ENCODE results near the gene C2orf49.
"Not testable (repeated sequence)": the region's sequence is repeated elsewhere in the genome, so short reads cannot be mapped to it uniquely, and the experiment has no call there.

Gene C2orf49

GRCh38 chr2:105321875-105322646, 15.3 kb upstream of the C2orf49 start:
- DNase-seq: no peak

DNA sequence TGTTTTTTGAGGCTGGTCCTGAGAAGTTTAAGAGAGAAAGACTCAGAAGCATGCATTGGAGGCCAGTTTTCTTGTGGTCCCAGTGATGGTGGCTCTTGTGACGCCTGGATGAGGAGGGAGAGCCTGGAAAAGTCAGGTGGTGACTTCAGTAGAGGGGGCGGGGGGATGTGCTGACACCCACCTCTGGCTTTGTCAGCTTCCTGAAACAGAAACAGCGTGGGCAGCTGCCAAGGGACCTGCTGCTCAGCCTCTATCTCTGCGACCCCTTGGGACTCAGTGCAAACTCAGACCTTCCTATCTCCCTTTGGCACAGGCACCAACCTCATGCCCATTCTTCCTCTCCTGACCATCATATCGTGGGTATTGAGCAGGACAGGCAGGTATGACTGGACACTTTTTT, 14.2 kb upstream of the C2orf49 start:
- no peak for DNase-seq

DNA sequence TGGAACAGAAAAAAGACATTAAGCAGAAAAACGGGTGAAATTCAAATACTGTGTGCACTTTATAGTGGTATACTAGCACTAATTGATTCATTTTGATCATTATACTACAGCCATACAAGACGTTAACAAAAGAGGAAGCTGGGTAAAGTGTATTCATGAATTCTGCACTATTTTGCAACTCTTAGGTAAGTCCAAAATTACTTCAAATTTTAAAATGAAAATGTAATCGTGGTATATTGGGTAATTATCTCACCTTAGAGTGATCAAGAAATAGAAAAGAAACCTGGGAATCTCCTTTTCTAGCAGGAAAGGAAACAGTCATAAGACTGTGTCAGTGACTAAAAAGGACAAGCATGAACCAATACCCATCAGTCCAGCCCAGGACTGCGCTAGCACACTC, 13.2 kb upstream of the C2orf49 start:
- DNase-seq: no peak

GRCh38 chr2:105324732-105325131, 12.6 kb upstream of the C2orf49 start:
- DNase-seq: no peak

DNA sequence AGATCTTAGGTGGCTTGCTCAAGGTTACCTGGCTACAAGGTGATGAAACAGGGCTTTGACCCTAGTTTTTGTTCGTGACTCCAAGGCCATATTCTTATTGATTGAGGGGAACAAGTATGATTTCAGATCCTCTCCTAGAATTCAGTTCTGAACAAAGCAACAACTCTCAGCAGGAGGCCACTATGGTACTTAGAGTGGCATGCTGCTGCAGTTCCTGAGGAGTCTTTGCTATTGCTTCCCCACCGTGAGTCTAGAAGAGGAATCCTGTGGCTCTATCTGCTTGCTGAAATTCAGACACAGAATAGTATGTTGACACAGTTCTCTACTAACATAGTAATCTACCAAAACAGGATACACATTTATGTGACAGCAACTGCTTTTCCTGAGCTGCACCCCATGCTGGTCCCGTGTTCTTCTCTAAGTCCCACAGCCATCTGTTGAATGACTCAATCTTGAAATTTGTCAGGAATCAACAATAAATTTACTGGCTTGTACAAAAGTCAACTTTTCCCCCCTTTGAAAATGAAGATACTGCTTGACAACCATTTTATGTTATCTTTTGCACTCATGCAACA, 11.9 kb upstream of the C2orf49 start:
- DNase-seq: no peak

DNA sequence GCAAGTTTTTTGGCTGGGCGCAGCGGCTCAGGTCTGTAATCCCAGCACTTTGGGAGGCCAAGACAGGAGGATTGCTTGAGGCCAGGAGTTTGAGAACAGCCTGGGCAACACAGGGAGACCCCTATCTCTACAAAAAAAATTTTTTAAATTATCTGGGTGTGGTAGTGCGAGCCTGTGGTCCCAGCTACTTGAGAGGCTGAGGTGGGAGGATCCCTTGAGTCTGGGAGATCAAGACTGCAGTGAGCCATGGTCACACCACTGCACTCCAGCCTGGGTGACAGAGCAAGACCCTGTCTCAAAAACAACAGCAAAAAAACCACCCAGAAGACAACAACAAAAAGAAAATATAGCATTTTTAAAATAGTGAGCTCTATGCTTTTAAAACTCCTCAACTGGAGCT, 10.1 kb upstream of the C2orf49 start:
- not testable (repeated sequence) for DNase-seq

DNA sequence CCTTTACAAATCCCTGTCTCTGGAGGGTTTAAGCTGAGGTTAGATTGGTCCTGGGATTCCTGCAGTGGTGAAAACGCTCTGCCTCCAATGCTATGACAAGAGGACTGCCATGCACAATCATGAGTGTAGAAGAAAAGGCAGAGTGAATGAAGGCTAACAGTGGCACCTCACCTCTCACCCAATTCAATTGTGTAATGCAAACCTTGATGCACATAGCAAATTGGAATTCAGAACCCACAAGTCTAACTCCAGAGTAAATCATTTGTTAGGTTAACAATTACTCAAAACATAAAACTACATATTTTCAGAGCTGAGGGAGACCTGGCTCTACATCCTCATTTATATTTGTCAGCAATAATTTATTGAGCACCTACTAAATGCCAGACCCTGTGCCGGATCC, 9.7 kb upstream of the C2orf49 start:
- DNase-seq: no peak

DNA sequence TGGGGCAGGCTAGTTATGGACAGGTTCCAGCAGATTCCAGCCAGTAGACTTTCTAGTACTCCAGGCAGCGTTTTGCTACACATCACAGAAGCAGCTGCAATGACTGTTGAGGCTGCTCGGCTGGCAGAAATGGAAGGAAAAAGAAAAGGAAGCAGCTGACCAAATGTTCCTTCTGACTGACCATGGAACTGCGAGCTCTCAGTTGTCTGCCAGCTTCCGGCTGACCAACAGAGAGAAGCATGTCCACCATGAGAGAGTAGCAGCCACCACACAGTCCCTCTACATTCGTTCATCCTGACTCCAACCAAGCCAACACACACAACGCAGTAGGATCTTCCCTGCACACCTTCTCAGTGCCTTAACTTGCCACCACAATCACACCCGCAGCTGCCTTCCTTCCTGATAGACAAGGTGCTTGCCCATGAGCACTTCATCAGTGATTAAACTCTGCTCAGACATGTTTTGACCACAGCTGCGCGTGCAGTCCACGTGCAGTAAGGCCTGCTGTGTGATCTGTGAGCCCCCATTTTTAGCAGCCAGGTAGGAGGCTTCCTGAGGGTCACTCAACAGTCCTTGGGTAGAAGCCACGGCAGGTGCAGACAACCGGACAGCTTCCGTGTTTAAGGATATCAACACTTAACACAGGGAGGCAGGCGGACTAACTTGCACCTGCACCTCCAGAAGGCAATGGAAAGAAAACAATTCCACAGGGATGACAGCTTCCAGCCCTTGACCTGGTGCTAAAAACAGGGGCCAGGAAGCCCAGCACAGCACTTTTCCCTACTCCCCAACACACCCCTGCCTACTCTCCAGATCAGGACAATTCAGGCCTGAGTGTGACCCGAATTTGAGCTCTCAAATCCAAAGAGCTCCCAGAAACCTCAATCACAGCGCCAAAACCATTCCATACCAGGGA, 8.8 kb upstream of the C2orf49 start:
- no peak for DNase-seq

DNA sequence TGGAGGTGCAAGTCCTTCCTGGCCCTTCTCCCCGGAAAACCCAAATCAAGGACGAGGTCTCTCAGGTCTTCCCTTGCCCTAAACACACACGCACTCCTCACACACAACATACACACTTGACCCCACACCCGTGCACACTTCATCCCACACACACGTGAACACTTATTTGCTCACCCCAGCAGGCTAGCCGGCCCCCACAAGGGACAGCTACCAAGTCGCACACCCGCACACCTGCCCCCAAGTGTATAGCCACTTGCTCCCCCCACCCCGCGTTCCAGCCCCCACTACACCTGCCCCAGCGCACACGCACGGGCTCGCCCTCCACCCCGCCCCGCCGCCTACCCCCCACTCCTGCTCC, 8.2 kb upstream of the C2orf49 start:
- no peak for DNase-seq

GRCh38 chr2:105329561-105330495, 7.5 kb upstream of the C2orf49 start, which contains the start of gene TGFBRAP1:
Gene TGFBRAP1 (minus strand): TSS chr2:105329735. CDS start chr2:105308301, 21,434 bp downstream.
- DNase-seq: peak; percentile 51

GRCh38 chr2:105330681-105331375, 6.5 kb upstream of the C2orf49 start:
- no peak for DNase-seq

DNA sequence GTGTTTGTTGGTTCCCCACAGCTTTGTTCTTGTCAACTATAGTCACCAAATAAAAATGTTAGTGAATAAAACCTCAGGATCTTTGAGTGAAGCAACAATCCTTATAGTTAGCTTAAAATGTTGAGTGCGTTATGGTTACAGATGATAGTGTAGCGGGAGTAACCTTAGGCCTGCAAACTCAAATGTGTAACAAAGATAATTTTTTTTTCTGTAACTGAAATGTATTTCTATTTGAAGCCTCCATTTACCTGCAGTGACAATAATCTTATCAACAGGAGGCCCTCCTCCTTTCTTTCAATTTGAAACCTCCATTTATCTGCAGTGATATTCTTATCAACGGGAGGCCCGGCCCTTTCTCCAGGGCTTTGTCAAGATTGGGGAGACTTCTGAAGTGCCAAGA, 3.1 kb upstream of the C2orf49 start:
- no peak for DNase-seq

GRCh38 chr2:105335469-105335868, 1.9 kb upstream of the C2orf49 start:
- no peak for DNase-seq

GRCh38 chr2:105336786-105337121, 586 bp upstream of the C2orf49 start:
- DNase-seq: no peak

DNA sequence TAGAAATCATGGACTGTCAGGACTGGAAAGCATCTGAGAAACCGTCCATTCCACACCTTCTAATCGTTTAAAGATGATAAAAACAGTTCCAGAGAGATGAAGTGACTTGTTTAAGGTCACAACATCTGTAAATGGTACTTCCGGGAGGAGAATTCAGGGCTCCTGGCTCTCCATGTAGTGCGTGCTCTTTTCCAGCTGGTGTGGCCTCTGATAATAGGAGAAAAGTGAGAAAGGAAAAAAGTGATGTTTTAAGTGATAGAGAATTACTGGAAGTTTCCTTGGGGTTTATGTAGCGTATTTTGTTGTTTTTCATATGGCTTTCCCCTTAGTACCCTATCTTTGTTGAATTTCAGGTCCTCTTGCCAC, 663 bp downstream of the C2orf49 start:
- no peak for DNase-seq

GRCh38 chr2:105339414-105339813, 2.1 kb downstream of the C2orf49 start:
- DNase-seq: no peak

- DNase-seq: peak; percentile 26
These were observed 7.5 kb downstream of the C2orf49 start for GRCh38 chr2:105344704-105345345.

DNA sequence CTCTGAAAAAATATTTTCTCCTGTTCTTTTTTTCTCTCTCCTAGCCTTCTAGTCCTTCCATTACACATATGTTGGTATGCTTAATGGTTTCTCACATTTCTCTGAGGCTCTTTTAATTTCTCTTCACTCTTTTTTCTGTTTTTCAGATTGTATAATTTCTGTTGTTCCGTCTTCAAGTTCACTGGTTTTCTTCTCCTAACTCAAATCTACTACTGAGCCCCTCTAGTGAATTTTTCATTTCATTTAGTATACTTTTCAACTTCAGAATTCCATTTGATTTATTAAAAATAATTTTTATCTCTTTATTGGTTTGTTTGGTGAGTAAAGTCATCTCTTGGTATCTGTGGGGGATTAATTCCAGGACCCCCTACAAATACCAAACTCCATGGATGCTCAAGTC, 19.8 kb downstream of the C2orf49 start:
- DNase-seq: no peak

GRCh38 chr2:105358593-105358992, 21.3 kb downstream of the C2orf49 start:
- no peak for DNase-seq

GRCh38 chr2:105361102-105361889, 24.0 kb downstream of the C2orf49 start:
- no peak for DNase-seq
